ENCODE measurements around the gene CBLIF.
"Not testable (repeated sequence)": the region's sequence is repeated elsewhere in the genome, so short reads cannot be mapped to it uniquely, and the experiment has no call there.

CBLIF gene

GRCh38 chr11:59848439-59848838, 3.1 kb upstream of the CBLIF start:
- DNase-seq (ENCODE audit: extremely low read depth in 1 of 2, low read depth in 1 of 2) = not testable (repeated sequence)

GRCh38 chr11:59847626-59848025, 2.3 kb upstream of the CBLIF start:
- DNase-seq (ENCODE audit: extremely low read depth in 1 of 2, low read depth in 1 of 2) = no peak

DNA sequence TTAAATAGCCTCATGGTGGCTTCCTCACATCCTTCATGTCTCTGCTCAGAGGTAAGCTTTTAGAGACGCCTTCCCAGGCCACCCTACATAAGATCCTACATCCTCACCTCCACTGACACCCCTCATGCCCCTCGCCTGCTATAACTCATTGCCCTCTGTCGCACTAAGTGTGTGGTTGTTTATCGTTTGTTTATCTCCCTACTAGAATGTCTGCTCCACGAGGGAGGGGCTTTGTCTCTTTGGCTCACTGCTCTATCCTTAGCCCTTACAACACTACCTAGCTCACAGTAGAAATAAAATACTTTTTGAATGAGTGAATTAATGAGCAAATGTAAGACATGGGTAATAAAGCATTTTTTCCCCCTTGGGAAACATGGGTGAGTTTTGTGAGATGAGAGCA, 1.3 kb upstream of the CBLIF start:
- DNase-seq (ENCODE audit: extremely low read depth in 1 of 2, low read depth in 1 of 2) = no peak

- no peak for DNase-seq (ENCODE audit: extremely low read depth in 1 of 2, low read depth in 1 of 2)
Observed at GRCh38 chr11:59842316-59842715, 3.0 kb downstream of the CBLIF start.

GRCh38 chr11:59841514-59841913, 3.8 kb downstream of the CBLIF start:
- no peak for DNase-seq (ENCODE audit: extremely low read depth in 1 of 2, low read depth in 1 of 2)

GRCh38 chr11:59839615-59840014, 5.7 kb downstream of the CBLIF start:
- DNase-seq (ENCODE audit: extremely low read depth in 1 of 2, low read depth in 1 of 2) = no peak

- DNase-seq (ENCODE audit: extremely low read depth in 1 of 2, low read depth in 1 of 2) = no peak
Observed at GRCh38 chr11:59833602-59834001, 11.7 kb downstream of the CBLIF start.

GRCh38 chr11:59829358-59829757, 15.9 kb downstream of the CBLIF start:
- DNase-seq (ENCODE audit: extremely low read depth in 1 of 2, low read depth in 1 of 2) = no peak

GRCh38 chr11:59822989-59823566, 22.2 kb downstream of the CBLIF start:
- DNase-seq (ENCODE audit: extremely low read depth in 1 of 2, low read depth in 1 of 2) = no peak

DNA sequence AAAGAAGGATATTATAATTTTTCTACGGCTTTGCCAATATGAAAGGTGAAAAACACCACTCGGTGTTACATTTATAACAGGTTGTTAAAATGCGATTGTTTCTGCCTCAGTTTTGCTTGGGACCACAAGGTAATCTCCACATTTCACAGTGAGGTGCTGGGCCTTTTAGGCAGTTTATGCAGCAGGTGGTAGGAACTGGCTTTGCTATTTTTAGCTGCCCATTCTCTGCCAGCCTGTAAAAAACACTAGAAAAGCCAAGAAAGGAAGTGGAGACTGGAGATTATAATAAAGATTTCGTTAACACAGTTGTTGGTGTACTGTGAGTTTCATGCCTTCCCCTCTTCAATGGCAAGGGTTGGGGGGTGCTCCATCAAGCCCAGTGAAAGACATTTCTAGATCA, 26.7 kb downstream of the CBLIF start:
- DNase-seq (ENCODE audit: extremely low read depth in 1 of 2, low read depth in 1 of 2) = no peak

DNA sequence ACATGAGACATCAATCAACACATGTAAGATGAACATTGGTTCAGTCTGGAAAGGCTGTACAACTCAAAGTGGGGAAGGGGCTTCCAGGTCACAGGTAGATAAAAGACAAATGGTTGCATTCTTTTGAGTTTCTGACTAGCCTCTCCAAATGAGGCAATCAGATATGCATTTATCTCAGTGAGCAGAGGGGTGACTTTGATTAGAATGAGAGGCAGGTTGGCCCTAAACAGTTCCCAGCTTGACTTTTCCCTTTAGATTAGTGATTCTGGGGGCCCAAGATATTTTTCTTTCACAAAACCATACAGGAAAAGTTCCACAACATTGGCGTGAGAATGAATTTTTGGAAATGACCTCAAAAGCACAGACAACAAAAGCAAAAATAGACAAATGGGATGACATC, 28.9 kb downstream of the CBLIF start:
- DNase-seq (ENCODE audit: extremely low read depth in 1 of 2, low read depth in 1 of 2) = not testable (repeated sequence)

DNA sequence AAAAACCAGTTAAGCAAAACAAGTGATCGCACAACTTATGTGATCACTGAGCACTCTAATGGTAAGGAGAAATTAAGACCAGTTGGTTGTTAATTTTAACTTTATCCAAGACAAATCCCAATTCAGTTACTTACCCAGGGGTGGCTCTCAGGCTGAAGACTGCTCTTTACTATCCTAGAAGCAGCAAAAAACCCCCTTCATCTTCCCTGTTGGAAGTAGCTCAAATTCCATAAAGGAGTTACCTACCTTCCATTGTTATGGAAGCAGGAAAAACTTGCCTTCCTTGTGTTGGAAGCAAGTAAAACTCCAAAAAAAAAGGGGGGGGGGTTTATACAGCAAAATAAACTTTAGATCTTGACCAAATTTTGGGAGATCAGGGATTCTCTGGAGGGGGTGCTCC, 29.5 kb downstream of the CBLIF start:
- DNase-seq (ENCODE audit: extremely low read depth in 1 of 2, low read depth in 1 of 2) = no peak

DNA sequence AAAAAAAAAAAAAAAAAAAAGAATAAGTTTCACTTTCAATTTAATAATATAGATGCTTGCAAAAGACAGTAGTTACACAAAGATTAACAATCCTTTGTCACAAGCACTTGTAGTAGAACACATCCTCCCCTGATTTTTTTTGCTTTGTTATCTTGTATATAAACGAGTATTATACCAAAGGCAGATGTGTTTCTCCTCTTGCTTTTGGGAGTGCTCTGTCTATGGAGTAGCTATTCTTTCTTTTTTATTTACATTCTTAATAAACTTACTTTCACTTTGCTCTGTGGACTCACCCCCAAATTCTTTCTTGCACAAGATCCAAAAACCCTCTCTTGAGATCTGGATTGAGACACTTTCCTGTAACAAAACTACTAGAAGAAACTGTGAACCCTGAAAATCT, 31.3 kb downstream of the CBLIF start:
- no peak for DNase-seq (ENCODE audit: extremely low read depth in 1 of 2, low read depth in 1 of 2)

DNA sequence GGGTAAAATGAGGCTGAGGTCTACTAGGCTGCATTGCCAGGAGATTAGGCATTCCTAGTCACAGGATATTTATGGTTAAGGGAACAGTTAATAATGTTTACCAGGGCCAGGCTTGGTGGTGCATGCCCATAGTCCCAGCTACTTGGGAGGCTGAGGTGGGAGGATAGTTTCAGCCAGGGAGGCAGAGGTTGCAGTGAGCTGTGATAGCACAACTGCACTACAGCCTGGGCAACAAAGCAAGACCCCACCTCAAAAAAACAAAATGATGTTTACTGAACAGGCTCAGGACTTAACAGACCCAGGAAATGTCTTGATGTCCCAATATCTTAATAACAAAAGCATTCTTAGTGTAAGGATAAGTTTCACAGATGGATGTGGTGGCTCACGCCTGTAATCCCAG, 31.9 kb downstream of the CBLIF start:
- DNase-seq (ENCODE audit: extremely low read depth in 1 of 2, low read depth in 1 of 2) = no peak

DNA sequence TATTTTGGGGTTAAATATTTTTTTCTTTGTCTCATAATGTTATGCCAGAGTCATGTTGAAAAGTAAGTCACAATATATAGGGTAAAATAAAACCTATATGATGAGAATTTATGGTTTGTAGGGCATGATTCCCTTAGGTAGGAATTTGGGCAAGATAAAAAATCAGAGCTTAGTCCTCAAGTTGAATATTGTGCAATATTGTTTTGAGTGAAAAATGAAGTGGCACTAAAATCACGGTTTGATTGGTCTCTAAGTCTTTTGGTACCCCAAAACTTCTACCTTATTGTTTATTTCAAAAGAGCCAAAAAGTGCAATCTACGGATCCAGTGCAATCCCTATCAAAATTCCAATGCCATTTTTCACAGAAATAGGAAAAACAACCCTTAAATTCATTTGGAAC, 33.1 kb downstream of the CBLIF start:
- no peak for DNase-seq (ENCODE audit: extremely low read depth in 1 of 2, low read depth in 1 of 2)

- no peak for DNase-seq (ENCODE audit: extremely low read depth in 1 of 2, low read depth in 1 of 2)
Observed at GRCh38 chr11:59810911-59811259, 34.4 kb downstream of the CBLIF start.

DNA sequence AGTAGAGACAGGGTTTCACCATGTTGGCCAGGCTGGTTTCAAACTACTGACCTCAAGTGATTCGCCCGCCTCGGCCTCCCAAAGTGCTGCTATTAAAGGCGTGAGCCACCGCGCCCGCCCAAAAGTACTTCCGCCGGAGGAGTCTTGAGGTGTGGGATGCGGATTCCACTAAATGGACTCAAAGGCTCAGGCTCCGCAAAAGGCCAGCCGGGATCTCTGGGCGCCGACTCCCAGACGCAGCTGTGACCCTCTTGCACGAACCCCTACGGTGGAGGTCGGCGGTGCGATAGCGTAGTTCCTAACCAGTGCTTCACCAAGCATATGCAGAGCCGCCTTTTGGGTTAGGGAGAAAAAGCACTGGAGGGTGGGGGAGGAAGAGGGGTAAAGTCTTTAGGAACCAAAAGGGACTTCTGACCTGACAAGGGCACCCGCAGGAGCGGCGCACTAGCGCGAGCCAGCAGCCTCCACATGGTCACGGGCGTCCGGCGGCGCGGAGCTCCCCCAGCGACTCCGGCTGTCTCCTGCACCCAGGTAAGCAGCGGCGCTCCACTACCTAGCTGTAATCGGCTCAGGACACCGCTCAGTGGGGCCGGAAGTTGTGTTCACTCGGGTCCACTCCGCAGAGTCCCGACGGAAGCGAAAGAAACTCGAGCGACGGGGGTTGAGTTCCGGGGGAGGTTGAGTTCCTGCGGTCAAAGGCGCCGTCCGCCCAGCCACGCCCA, 34.9 kb downstream of the CBLIF start, which contains the start of gene MRPL16:
MRPL16 (minus strand) TSS at position 590 of the 722 bp plus-strand sequence; CDS start at position 470, 120 bp downstream.
- DNase-seq (ENCODE audit: extremely low read depth in 1 of 2, low read depth in 1 of 2) = peak; percentile 81 to 84

DNA sequence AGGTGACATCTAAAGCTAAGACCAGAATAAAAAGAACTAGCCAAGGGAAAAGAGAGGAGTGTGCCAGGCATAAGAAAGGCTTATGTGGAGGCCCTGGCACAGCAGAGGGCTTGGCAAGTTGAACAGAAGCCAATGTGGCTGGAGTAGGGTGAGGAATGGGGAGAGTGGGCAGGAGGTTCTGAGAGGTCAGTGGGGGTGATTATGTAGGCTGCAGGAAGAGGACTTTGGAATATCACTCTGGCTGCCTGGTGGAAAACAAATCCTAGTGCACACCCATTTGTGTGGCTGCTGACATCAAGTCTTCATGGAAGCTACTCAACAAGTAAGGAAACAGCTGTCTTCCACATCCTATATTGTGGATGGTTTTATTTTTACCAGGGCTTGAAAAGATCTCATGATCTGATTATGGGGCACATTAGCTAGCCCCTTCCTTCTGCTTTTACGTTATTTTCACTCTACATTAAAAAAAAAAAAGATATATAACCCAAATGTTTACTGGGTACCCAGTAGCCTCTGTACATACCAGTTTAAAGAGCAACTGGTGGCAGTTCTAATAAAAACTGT, 38.2 kb downstream of the CBLIF start:
- no peak for DNase-seq (ENCODE audit: extremely low read depth in 1 of 2, low read depth in 1 of 2)

GRCh38 chr11:59804061-59804460, 41.2 kb downstream of the CBLIF start:
- no peak for DNase-seq (ENCODE audit: extremely low read depth in 1 of 2, low read depth in 1 of 2)

DNA sequence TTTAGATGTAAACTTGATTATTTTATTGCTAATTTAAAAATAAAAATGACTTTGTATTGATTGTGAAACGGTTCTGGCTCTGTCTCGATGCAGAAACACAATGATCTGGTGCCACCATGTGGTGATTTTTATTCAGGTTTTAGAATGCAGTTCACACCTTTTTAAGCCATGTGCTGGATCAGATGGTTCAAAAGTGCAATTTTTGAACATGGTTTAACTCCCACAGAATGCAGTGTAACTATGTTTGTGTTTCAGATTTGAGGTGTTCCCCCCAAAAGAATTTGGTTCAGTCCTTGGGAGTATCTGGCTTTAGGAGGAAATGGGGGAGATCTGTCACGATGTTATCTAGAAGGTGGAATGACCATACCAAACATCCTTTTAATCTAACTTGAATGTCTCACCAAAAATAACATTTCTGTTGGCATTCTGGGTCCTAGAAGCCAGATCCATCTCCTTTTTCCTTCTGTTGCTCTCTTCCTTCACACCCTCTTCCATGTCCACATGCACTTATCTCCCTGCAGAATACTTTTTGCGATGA, 42.6 kb downstream of the CBLIF start:
- no peak for DNase-seq (ENCODE audit: extremely low read depth in 1 of 2, low read depth in 1 of 2)

DNA sequence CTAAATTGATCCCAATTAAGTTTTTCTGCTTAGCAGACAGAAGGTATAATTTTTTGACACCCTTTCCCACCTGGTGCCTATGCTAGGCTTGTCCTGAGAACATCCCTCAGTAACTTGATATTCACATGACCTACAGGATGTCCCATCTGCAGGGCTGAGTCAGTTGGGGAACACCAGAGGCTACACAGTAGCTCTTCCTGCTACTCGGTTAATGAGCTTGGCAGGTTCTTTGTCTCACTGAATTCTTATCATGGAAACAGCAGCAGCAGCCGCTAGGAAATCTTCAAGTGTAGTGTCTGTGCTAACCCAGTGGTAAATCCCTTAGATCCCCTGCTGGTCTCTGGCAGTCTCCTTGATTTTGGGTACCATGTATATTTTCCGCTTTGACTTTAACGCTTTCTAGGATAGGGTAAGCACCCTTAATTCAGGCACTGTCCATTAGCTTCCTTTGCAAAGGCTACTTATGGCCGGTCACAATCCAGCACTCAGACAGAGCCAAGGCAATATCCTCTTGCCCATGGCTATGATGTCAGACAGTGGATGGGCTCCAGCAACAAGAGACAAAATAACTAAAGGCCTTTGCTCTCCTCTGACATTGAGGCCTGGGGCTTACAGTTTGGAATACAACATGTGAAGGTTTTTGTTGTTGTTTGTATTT, 43.2 kb downstream of the CBLIF start:
- DNase-seq (ENCODE audit: extremely low read depth in 1 of 2, low read depth in 1 of 2) = no peak
